CD4-positive, alpha-beta T cell treated with Interleukin-4 for 4 hours (primary cell): ENCODE data around the gene TBC1D8.

ENCODE experiments used
- DNase-seq: peaks from one replicate; pipeline ENCODE4 v3.0.0-alpha.2; 2020

TBC1D8 gene

DNA sequence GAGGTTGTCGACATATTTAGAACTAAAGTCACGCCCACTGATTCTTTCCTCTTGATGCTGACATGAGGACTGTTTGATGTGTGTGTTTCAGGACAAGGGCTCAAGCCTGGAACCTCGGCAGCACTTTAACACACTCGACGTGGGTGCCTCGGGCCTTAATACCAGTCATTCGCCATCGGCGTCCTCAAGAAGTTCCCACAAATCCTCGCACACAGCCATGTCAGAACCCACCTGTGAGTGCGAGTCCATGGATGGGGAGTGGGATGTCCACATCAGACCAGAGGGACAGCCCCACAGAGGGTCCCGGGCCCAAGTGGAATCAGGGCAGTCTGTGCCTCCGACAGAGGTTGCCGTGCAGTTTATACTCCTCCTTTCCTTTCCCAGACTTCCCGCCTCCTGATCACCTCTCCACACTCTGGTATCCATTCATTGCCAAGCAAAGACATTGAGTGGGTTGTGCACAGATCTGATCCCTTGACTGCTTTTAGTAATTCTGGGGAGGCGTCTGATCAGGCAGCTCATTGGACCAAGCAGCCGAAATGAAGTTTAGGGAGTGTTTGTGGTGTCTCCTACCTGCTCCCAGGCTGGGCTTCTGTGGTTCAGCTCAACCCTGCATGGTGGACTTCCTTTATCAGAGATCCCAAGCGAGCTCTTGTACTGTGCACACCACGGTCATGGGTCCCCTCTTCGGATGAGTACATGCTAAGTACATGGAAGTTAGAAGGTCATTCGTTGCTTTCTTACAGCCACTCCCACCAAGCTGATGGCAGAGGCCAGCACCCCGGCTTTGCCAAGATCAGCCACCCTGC lies 176.3 kb downstream of the TBC1D8 start:
- no peak for DNase-seq

DNA sequence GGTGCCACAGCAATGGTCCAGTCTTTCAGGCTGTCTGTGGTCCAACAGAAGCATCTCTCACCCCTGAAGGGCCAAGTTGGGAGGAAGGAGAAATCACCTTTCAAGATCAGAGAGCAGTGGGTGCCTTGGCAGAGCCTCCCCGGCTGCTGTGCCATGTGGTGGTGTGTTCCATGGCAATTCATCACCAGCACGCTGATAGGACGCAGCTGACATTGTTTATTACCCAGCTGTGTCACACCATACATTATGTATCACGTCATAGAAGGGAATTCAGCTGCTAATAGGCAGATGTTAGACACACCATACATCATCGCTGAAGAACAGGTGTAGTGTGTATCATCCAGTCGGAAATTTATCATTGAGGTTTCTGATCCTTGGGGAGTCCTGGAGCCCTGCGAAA lies 178.7 kb downstream of the TBC1D8 start:
- no peak for DNase-seq

DNA sequence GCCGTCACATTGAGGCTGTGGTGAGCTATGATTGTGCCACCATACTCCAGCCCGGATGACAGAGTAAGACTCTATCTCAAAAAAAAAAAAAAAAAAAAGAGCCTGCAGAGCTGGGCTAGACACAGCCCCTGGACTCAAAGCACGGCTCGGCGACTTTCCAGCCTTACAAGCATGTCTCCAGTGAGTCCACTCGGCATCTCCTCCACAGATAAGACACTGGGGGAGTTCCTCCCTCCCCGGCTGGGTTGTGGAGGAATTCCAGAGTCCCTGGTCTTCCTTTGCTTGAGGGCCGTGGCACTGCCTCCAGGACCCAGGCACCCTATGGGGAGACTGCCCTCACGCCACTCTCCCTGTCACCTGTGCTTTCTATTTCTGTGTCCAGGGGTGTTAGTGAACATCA lies 180.0 kb downstream of the TBC1D8 start:
- no peak for DNase-seq

DNA sequence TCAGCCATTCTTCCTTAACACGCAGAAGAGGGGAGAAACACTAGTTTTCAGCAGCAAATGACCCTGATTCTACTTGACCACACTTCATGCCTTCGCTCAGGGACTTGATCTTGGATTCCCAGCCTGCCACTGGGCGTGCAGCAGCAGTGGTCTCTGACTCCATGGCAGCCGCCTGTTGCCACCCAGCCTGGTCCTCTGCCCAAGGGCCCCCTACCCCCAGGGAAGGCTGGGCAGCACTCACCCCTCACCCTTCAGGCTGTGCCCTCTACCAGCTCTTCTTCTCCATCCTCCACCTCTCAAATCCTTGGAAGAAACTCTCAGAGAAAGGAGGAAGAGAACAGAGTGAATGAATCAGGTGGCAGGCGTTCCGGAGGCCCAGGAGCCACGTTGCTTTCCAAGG lies 181.2 kb downstream of the TBC1D8 start:
- no peak for DNase-seq

DNA sequence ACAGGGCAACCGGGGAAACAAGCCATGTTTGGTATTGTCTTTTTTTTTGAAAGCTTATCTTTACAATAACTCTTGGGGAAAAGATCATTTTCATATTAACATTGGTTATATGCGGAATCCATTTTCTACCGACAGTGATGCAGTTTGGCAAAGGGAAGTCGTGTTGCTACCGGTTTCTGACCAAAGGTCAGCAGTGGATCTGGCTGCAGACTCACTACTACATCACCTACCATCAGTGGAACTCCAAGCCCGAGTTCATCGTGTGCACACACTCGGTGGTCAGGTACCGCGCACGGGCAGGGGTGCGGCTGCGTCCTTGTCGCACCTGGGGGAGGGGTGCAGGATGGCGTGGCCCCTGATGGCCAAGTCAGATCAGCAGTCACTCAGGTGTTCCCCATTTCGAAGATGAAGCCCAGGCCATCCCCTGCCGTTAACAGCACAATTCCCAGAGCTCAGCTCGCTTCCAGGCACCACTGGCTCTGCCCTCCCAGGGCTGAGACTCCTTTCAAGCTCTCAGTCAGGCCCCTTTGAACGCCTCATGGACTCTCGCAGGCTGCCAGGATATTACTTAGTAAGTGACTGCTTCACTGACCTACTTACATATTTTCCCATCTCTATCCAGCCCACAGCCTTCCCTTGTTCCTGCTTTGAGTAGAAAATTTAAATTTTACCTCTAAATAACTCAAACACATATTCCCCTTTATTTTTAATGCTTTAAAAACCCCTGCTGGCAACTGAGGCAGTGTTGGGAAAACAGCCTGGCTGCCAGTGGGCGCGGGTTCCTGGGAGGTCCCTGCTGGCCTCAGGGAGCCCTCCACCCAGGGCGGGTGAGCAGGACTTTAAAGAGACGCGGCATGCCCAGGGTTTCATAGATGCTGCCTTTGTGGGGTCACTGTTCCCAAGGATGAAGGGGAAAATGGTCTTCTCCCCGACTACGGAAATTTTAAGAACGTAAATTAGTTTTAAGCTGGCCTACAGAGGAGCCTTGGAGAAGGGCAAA lies 182.7 kb downstream of the TBC1D8 start:
- DNase-seq: no peak

DNA sequence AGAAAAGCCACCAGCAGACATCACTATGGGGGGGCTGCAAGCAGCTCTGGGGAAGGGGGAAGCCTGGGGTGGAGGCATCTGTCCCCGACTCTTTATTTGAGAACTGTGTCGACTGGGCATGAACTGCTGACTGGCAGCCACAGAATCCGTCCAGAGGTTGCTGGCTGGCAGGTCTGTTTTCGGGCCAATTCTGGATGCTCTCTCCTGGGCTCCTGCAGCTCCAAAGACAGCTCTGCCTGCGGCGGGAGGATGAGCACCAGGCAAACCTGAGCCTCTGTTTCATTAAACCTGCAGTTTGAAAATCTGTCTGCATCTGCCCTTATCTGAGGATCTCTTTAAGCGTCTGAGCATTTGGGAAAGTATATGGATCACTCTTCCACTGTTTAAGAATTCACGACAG lies 183.5 kb downstream of the TBC1D8 start:
- no peak for DNase-seq

DNA sequence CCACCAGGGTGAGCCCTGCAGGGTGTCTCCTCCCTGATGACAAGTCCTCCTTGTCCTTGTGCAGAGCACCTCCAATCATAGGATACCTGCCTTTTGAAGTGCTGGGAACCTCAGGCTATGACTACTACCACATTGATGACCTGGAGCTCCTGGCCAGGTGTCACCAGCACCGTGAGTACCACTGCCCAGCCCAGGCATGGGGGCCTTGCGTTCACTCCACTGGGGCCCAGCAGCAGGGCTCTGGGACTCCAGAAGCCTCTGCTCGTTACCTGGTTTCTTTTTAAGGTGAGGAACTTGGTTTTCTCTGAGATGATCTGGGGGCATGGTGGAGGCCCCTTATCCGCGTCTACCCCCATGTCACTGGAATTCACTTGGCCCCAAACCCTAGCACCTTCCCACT lies 185.6 kb downstream of the TBC1D8 start:
- no peak for DNase-seq

DNA sequence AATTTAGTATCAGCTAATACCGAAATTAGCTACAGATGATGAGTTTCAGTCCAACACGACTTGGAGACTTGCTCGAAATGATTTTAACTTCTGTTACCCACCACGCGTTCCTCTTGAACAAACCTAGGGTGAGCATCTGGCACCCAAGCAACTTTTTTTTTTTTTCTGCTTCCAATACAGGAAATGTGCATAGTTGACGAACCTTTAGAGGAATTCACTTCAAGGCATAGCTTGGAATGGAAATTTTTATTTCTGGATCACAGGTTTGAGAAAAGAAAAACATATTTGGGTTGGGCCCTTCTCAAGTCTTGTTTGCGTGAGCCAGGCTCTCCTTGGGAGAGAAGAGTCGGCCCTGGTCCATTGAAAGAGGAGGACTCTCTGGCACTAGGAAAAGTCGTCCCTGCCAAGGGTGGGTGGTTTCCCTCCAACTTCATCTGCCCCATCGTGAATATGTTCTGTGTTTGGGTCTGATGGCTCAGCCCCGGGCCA lies 186.5 kb downstream of the TBC1D8 start:
- DNase-seq: no peak

DNA sequence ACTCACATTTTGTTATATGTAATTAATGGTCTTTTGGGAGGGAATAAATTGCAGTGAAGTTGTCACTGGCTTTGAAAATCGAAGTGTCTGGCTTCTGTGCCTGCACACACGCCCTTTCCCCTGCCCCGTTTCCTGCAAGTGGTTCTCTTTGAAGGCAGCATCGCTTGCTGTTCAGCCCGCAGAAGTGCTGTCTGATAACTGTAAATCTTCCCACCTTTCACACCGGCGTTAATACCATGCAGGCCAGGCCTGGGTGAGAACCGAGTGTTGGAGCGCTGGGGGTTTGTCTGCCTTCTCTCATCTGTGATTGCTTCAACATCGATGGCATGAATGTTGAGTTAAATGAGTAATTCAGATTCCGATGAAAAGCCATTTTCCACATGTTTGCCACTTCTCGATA lies 187.0 kb downstream of the TBC1D8 start:
- no peak for DNase-seq

DNA sequence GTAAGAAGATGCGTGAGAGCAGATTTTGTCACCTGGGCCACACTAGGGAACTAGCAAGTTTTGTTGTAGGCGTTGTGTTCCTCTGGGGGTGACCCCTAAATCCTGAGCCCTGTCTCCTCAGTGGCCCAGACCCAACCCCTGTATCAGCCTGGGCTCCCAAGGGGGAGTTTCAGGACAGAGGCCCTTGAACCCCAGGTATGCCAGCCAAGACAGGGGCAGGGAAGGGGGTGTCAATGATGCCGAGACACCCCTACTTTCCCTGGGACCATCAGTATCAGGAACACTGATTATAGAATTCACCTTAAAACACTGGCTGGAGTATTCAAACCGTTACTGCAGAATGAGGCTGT lies 188.2 kb downstream of the TBC1D8 start:
- DNase-seq: no peak

DNA sequence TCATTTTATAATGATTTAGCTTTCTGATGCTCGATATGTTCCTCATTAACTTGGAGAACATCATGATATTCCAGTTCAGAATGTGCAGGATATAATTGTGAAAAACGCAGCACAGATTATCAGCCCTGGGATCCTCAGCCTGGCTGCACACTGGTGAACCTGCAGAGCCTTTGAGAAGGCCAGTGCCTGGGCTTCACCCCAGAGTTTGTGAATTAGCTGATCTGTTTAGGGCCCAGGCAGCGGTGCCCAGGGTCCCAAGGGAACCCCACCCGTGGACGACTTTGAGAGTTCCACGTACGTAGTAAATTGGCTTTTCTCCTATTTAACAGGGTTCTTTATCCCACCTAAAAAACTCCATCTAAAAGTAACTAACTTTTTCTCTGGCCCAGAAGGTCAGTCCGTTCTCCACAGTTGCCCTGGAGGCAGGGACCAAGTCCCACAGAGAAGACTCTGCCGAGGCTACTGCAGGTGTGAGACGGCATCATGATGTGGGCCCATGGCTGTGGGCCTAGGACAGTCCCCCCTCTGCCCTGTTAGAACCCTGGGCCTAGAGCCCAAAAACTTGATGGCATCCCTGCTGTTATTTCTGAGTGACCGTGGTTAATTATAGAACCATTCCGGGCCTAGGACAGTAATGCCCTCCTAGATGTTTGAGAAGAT lies 188.7 kb downstream of the TBC1D8 start:
- DNase-seq: no peak

DNA sequence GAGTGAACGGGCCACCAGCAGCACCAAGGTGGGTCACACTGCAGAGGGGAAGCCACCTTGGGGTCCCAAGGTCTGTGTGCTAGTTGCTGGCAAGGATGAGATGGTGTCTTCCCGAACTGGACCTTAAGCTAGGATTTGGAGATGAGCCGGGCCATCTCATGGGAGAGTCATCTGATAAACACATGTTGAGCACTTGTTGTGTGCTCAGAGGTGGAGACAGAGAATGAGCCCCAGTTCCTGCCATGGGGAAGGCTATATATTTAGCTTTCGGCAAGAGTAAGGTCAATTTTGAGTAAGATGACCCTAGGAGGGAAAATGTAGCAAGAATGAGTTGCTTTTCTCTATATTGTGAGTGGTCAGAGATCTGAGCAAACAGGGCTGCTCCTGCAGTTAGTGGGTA lies 190.5 kb downstream of the TBC1D8 start:
- DNase-seq: no peak

DNA sequence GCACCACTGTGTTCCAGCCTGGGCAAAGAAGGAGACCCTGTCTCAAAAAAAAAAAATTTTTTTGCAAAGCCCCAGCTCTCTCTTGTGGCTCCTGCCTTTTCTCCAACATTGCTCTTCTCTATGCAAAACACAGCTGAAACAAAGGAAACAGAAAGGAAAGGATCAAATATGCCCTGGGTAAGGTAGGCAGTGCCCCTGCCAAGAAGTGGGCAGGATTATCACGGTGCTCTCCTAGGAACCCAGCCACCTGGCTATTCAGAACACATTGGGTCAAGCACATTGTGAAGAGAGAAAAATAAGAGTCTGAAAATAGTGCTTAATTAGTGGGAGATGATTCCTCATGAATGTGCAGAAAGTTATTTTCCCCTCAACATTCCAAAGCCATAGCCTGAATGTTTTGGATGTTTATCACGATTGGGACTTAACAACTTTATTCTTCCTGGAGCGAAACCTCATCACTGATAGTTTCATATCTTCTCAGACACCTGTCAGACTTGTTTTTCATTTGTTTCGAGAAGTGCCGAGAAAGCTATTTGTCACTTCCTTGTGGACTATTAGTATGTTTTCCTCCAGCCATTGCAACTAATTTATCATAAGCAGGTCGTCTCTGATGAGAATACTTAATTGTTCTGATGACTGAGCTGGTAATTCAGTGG lies 191.8 kb downstream of the TBC1D8 start:
- DNase-seq: no peak

DNA sequence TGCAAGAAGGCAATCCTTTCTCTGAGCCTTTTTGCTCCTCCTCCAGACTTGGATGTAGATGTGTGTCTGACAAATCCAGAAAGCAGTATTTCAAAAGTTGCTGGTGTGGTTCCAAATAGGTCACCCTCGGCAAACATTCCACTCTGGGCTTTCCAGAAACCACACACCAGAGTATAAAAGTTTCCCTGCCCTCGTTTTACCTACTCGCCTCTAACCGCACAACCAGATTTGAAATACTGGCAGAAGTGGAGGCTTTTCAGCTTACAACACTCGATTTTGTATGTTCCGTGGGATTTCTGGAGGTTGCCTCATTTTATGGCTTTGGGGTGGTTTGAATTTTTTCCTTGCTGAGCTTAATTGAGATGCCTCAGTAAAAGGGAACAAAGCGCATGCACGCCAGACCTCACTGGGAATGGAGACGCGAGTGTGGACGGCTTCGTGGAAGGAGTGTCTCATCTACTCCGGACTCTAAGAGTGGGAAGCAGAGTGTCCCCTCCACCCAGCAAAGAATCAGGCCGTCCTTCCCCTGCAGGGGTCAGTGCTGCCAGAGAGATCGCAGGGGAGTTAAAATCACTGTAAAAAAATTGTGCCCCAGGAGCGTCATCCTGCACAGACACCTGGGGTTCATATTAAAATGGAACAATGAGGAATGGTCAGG lies 193.1 kb downstream of the TBC1D8 start:
- DNase-seq: no peak
